ENCODE results near the gene CD99. TPM values are rescaled to one million over a fixed set of nuclear protein-coding genes. Genes with fewer than 3 reads are reported as not detected.

Gene CD99
- total and polyA plus RNA-seq, 9 of the 15 experiments (the other 6 are each of a cell fraction or from before 2014, with no cell fraction given), result 5.0 to 55.3 (median 34.5) TPM

GRCh38 chrX:2712428-2712827 is 21.3 kb downstream of the CD99 start (continued):
- no peak for TF ChIP-seq ELF2 (CRISPR knock-in tag; IDR thresholded peaks at IDR 0.05)
- no peak for TF ChIP-seq KAT8 (IDR thresholded peaks at IDR 0.05; ENCODE audit: low read depth)
- no peak for TF ChIP-seq RBM25 (IDR thresholded peaks at IDR 0.05; ENCODE audit: low read depth, low read length, severe bottlenecking)
- TF ChIP-seq SMAD1 (IDR thresholded peaks at IDR 0.05; ENCODE audit: low read depth, low read length, partially characterized antibody), result no peak
- no peak for TF ChIP-seq GABPB2 (CRISPR knock-in tag; conservative IDR thresholded peaks at IDR 0.05)
- TF ChIP-seq SIN3B (IDR thresholded peaks at IDR 0.05; ENCODE audit: low read depth), result no peak
- TF ChIP-seq ZNF696 (CRISPR knock-in tag; conservative IDR thresholded peaks at IDR 0.05), result no peak

GRCh38 chrX:2712890-2713840 is 22.1 kb downstream of the CD99 start:
- no peak for DNase-seq (ENCODE audit: extremely low read depth in 1 of 4, low spot score in 3 of 4)
- no peaks in the 10 kb centered on the region for H3K27me3 ChIP-seq (ENCODE audit: control insufficient read depth in 2 of 2, insufficient read depth in 2 of 2, low read length in 2 of 2)
- no peaks in the 10 kb centered on the region for H3K9me1 ChIP-seq (ENCODE audit: control insufficient read depth, insufficient read depth, low read length)
- no peaks in the 10 kb centered on the region for H3K79me2 ChIP-seq (ENCODE audit: control insufficient read depth, insufficient read depth, low read length)
- WGBS (ENCODE audit: insufficient coverage, low coverage, missing lambda C conversion rate), result 44% methylated on average over 9 of the region's 13 CpGs
- intact Hi-C loops (cut with micrococcal nuclease), result no loop called here
- H3K4me2 ChIP-seq (ENCODE audit: insufficient read depth, low read length), result no peak overlapping the region
- BruUV-seq (replicated peaks), result no TSS peak
- in situ Hi-C loops (cut with MboI), result no loop called here
- no peaks in the 10 kb centered on the region; a peak in 1 of 5 replicates for H3K4me1 ChIP-seq (replicated peaks in 1 of 2; ENCODE audit: control insufficient read depth in 2 of 2, insufficient read depth in 2 of 2, low read length in 2 of 2)
- no peak overlapping the region for H3K27ac ChIP-seq (ENCODE audit: extremely low read depth, low read depth, low read length)
- CTCF ChIA-PET (ENCODE audit: low intra/inter-chr PET ratio), result no interaction called here
- TF ChIP-seq PHF20 (IDR thresholded peaks at IDR 0.05; ENCODE audit: partially characterized antibody), result peak; percentile 20
- TF ChIP-seq TAF7 (tag; IDR thresholded peaks at IDR 0.05), result no peak
- no peaks in the 10 kb centered on the region for H3K9me3 ChIP-seq (replicated peaks; ENCODE audit: control insufficient read depth, insufficient read depth, low read depth, low read length)
- no peaks in the 10 kb centered on the region for H4K20me1 ChIP-seq (replicated peaks; ENCODE audit: control insufficient read depth, insufficient read depth, low read length)
- no peak overlapping the region for H3K4me3 ChIP-seq
- H3K36me3 ChIP-seq (ENCODE audit: control insufficient read depth, insufficient read depth, low read length), result no peaks in the 10 kb centered on the region
- POLR2A ChIA-PET, result no interaction called here
- ATAC-seq, result no peak
- no peak overlapping the region for H2AFZ ChIP-seq (ENCODE audit: low read depth, low read length)
- no peak overlapping the region for H3K9ac ChIP-seq (ENCODE audit: insufficient read depth in 1 of 2, low read depth in 2 of 2, low read length in 2 of 2)
- no peak for FAIRE-seq
